H9 (cell line): Measurements from ENCODE around the gene PTP4A1. TPM values are rescaled to one million over a fixed set of nuclear protein-coding genes. Genes with fewer than 3 reads are reported as not detected.

Experiments
- DNase-seq: peaks from one replicate; pipeline ENCODE4 v3.0.0-alpha.2; 2017
- H2AFZ ChIP-seq: one replicate; pipeline ENCODE4 v1.6.1; 2013; ENCODE audit warnings: mild to moderate bottlenecking, low read length, control low read depth, moderate library complexity
- H2AK5ac ChIP-seq: 2 replicates; pipeline ENCODE4 v1.6.1; 2013; ENCODE audit warnings: low read length, control low read depth, mixed read lengths; ENCODE audit not compliant: insufficient read length
- H2BK120ac ChIP-seq: one replicate; pipeline ENCODE4 v1.6.1; 2013; ENCODE audit warnings: low read depth, mild to moderate bottlenecking, low read length, control low read depth, inconsistent platforms; ENCODE audit not compliant: poor library complexity, severe bottlenecking
- H2BK12ac ChIP-seq: 2 replicates; pipeline ENCODE4 v1.6.1; 2013; ENCODE audit warnings: low read length, control low read depth, mixed read lengths, low read depth; ENCODE audit not compliant: insufficient read length
- H2BK15ac ChIP-seq: 2 replicates; pipeline ENCODE4 v1.6.1; 2013; ENCODE audit warnings: low read depth, low read length, control low read depth
- H2BK20ac ChIP-seq: one replicate; pipeline ENCODE4 v1.6.1; 2013; ENCODE audit warnings: low read depth, mild to moderate bottlenecking, low read length, control low read depth, inconsistent platforms; ENCODE audit not compliant: poor library complexity, severe bottlenecking
- H2BK5ac ChIP-seq: 2 replicates; pipeline ENCODE4 v1.6.1; 2013; ENCODE audit warnings: low read length, control low read depth, mixed read lengths; ENCODE audit not compliant: insufficient read length
- H3K14ac ChIP-seq: 2 replicates; pipeline ENCODE4 v1.6.1; 2013; ENCODE audit warnings: low read length, control low read depth; ENCODE audit not compliant: insufficient read depth
- H3K18ac ChIP-seq: 2 replicates; pipeline ENCODE4 v1.6.1; 2013; ENCODE audit warnings: low read depth, mild to moderate bottlenecking, mixed read lengths, low read length, control low read depth; ENCODE audit not compliant: insufficient read length
- H3K23ac ChIP-seq: 2 replicates; pipeline ENCODE4 v1.6.1; 2013; ENCODE audit warnings: low read length, control low read depth, mixed read lengths, low read depth; ENCODE audit not compliant: insufficient read length
- H3K23me2 ChIP-seq: 2 replicates; pipeline ENCODE4 v1.6.1; 2013; ENCODE audit warnings: low read depth, mild to moderate bottlenecking, mixed read lengths, low read length, control low read depth; ENCODE audit not compliant: insufficient read length, poor library complexity, severe bottlenecking
- H3K27ac ChIP-seq: 2 replicates; pipeline ENCODE4 v1.5.1; 2013; ENCODE audit warnings: low read length, control low read depth, mixed read lengths, low read depth; ENCODE audit not compliant: insufficient read length
- H3K27me3 ChIP-seq: 2 replicates; pipeline ENCODE4 v1.6.1; 2013; ENCODE audit warnings: low read length, control low read depth, inconsistent platforms; ENCODE audit not compliant: insufficient read depth
- H3K4ac ChIP-seq: 2 replicates; pipeline ENCODE4 v1.6.1; 2013; ENCODE audit warnings: low read depth, mild to moderate bottlenecking, control low read depth, inconsistent platforms, low read length, moderate library complexity
- H3K4me1 ChIP-seq: 2 replicates; pipeline ENCODE4 v1.6.1; 2013; ENCODE audit warnings: low read length, control low read depth, inconsistent platforms; ENCODE audit not compliant: insufficient read depth
- H3K4me2 ChIP-seq: 2 replicates; pipeline ENCODE4 v1.6.1; 2013; ENCODE audit warnings: low read length, control low read depth, mixed read lengths; ENCODE audit not compliant: insufficient read length, insufficient read depth
- H3K56ac ChIP-seq: 2 replicates; pipeline ENCODE4 v1.6.1; 2013; ENCODE audit warnings: low read depth, mild to moderate bottlenecking, mixed read lengths, low read length, control low read depth; ENCODE audit not compliant: insufficient read length
- H3K79me1 ChIP-seq: 2 replicates; pipeline ENCODE4 v1.6.1; 2013; ENCODE audit warnings: low read depth, mild to moderate bottlenecking, moderate library complexity, low read length, control low read depth, inconsistent platforms; ENCODE audit not compliant: insufficient read depth, poor library complexity, severe bottlenecking
- H3K79me2 ChIP-seq: 2 replicates; pipeline ENCODE4 v1.6.1; 2013; ENCODE audit warnings: low read length, control low read depth, inconsistent platforms; ENCODE audit not compliant: insufficient read depth
- H3K9ac ChIP-seq: 2 replicates; pipeline ENCODE4 v1.6.1; 2013; ENCODE audit warnings: low read length, control low read depth, mixed read lengths; ENCODE audit not compliant: insufficient read length; ENCODE audit errors: extremely low read depth
- H3K9me3 ChIP-seq: one replicate; pipeline ENCODE4 v1.6.1; 2013; ENCODE audit warnings: low read depth, low read length, inconsistent platforms; ENCODE audit not compliant: control insufficient read depth
- H3T11ph ChIP-seq: one replicate; pipeline ENCODE4 v1.6.1; 2013; ENCODE audit warnings: mild to moderate bottlenecking, low read length, control low read depth, inconsistent platforms
- H4K20me1 ChIP-seq: one replicate; pipeline ENCODE4 v1.6.1; 2013; ENCODE audit not compliant: control insufficient read depth, insufficient read length, insufficient read depth
- H4K5ac ChIP-seq: 2 replicates; pipeline ENCODE4 v1.6.1; 2013; ENCODE audit warnings: low read depth, mild to moderate bottlenecking, mixed read lengths, low read length, control low read depth; ENCODE audit not compliant: insufficient read length
- H4K8ac ChIP-seq: replicated peaks from 2 replicates; pipeline ENCODE4 v1.6.1; 2013; ENCODE audit warnings: low read length, control low read depth, mixed read lengths, low read depth; ENCODE audit not compliant: insufficient read length
- H4K91ac ChIP-seq: 2 replicates; pipeline ENCODE4 v1.6.1; 2013; ENCODE audit warnings: low read depth, mild to moderate bottlenecking, moderate library complexity, mixed read lengths, low read length, control low read depth; ENCODE audit not compliant: insufficient read length
- H3K27ac Mint-ChIP-seq, 3 experiments: 2 replicates in 2 of 3; 3 replicates in 1 of 3; pipeline ENCODE4 v1.8.0; 2020 to 2021; ENCODE audit warnings: mixed read lengths in 3 of 3, mild to moderate bottlenecking in 1 of 3, moderate library complexity in 1 of 3
- H3K27me3 Mint-ChIP-seq: 2 replicates; pipeline ENCODE4 v1.8.0; 2021; ENCODE audit warnings: low read depth, mild to moderate bottlenecking, moderate library complexity, mixed read lengths
- H3K36me3 Mint-ChIP-seq, 3 experiments: 2 replicates in 2 of 3; 3 replicates in 1 of 3; pipeline ENCODE4 v1.8.0; 2020 to 2021; ENCODE audit warnings: low read depth in 3 of 3, mixed read lengths in 3 of 3; ENCODE audit not compliant: insufficient read depth in 1 of 3
- H3K4me1 Mint-ChIP-seq, 2 experiments: 2 replicates each; pipeline ENCODE4 v1.8.0; 2020; ENCODE audit warnings: mixed read lengths in 2 of 2
- H3K4me3 Mint-ChIP-seq, 2 experiments: 2 replicates in 1 of 2; 3 replicates in 1 of 2; pipeline ENCODE4 v1.8.0; 2020 to 2021; ENCODE audit warnings: mild to moderate bottlenecking in 2 of 2, mixed read lengths in 2 of 2, moderate library complexity in 1 of 2
- H3K9me3 Mint-ChIP-seq, 2 experiments: 2 replicates in 1 of 2; 3 replicates in 1 of 2; pipeline ENCODE4 v1.8.0; 2020; ENCODE audit warnings: mild to moderate bottlenecking in 2 of 2, mixed read lengths in 2 of 2, moderate library complexity in 1 of 2
- WGBS: extraction: QIAGEN DNeasy Blood & Tissue Kit; methylation state at CpG from one replicate; pipeline ENCODE4 v1.1.7; 2013; ENCODE audit warnings: missing lambda C conversion rate, low lambda C conversion rate, mixed read lengths; ENCODE audit not compliant: insufficient read length; ENCODE audit errors: extremely low coverage; 5-methylcytosine and 5-hydroxymethylcytosine counted together
- total RNA-seq: library from RNA; stranded (reverse); gene quantifications from 2 replicates; pipeline ENCODE4 v1.2.1, GENCODE V29; 2021
- TF ChIP-seq, protein P1 (sequence below): fragments of 200-600 bp; sonication (generic); conservative IDR thresholded peaks from 3 replicates; pipeline ENCODE4 v1.8.0; 2021; ENCODE audit warnings: antibody characterized with exemption, mild to moderate bottlenecking

The PTP4A1 gene
- total RNA-seq, 1 experiment from 2014 or later, result 85.9 TPM

DNA sequence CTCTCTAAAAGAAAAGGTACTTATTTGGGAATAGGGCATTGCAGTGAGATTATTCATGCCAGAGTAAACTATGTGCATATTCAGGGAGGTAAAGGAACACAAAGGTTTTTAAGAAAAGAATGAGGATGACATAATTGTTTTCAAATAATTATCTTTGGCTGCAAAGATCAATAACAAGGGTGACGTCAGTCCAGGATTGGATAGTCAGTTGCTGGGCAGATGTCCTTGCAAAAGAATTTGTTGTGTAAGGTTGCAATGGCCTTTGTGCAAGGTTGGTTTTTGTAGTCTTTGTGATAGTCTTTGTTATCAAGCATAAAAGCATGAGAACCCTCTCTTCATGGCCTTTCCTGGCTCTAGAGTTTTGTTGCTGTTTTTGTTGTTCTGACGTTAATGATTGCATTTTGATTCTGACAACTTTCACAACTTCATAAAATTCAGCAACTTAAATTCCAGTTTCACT lies 17.7 kb downstream of the PTP4A1 start:
- no peaks in the 10 kb centered on the region for H3K79me1 ChIP-seq
- no peak for DNase-seq
- no peaks in the 10 kb centered on the region for H3K9me3 Mint-ChIP-seq

More for the DNA sequence above, 17.7 kb downstream of the PTP4A1 start:
- Histone ChIP-seq H4K91ac (no peak overlapping the region), H2AFZ (no peak overlapping the region), H3K4me1 (peaks cover 3% of the 10 kb centered on the region; the same call in 1 of the 2 replicates), H3K9me3 (no peaks in the 10 kb centered on the region), H2BK120ac (no peak overlapping the region), H3K27ac (no peak overlapping the region), H2BK15ac (no peak overlapping the region), H2BK5ac (no peak overlapping the region), H3K56ac (no peak overlapping the region), H4K20me1 (no peaks in the 10 kb centered on the region), H3K23me2 (no peaks in the 10 kb centered on the region), H4K5ac (no peak overlapping the region), H2BK12ac (no peak overlapping the region), H2AK5ac (no peak overlapping the region), H3K27me3 (no peaks in the 10 kb centered on the region), H3K4ac (no peak overlapping the region), H3K14ac (no peak overlapping the region), H4K8ac (no peak overlapping the region), H3K9ac (no peak overlapping the region), H3T11ph (no peak overlapping the region), H3K23ac (no peak overlapping the region), H3K4me2 (no peak overlapping the region), H3K18ac (no peak overlapping the region), H3K79me2 (no peaks in the 10 kb centered on the region), H2BK20ac (no peak overlapping the region)
- H3K4me1 Mint-ChIP-seq, result peaks cover 11 to 12% of the 10 kb centered on the region in 2 experiments
- no peaks in the 10 kb centered on the region for H3K36me3 Mint-ChIP-seq
- TF ChIP-seq, protein P1, sequence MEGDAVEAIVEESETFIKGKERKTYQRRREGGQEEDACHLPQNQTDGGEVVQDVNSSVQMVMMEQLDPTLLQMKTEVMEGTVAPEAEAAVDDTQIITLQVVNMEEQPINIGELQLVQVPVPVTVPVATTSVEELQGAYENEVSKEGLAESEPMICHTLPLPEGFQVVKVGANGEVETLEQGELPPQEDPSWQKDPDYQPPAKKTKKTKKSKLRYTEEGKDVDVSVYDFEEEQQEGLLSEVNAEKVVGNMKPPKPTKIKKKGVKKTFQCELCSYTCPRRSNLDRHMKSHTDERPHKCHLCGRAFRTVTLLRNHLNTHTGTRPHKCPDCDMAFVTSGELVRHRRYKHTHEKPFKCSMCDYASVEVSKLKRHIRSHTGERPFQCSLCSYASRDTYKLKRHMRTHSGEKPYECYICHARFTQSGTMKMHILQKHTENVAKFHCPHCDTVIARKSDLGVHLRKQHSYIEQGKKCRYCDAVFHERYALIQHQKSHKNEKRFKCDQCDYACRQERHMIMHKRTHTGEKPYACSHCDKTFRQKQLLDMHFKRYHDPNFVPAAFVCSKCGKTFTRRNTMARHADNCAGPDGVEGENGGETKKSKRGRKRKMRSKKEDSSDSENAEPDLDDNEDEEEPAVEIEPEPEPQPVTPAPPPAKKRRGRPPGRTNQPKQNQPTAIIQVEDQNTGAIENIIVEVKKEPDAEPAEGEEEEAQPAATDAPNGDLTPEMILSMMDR, result no peak
- H3K27me3 Mint-ChIP-seq, result peaks cover 3% of the 10 kb centered on the region
- no peak overlapping the region for H3K27ac Mint-ChIP-seq
- H3K4me3 Mint-ChIP-seq, result no peak overlapping the region
- no CpG with 5 or more reads among the region's 2 CpGs for WGBS
